ENCODE data around the gene CAPN13.

DNA sequence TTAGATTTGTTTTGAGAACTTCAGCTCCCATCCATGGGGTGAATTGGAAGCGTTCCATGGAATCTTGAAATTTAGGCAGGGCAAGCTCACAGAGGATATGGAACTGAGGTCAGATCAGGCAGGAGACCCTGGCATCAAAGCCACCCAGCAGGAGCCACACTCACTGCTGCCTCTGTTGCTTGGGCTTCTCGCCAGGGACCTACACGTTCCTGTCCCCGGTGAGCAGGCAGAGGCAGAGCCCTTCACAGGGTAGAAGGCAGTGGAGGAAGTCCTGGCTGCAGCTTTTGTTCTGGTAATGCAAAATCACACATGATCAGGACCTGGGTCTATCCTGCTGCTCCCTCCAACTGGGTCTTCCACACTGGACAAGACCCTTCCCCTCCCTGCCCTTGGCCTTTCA, 42.1 kb downstream of the CAPN13 start:
- TF ChIP-seq POLR2A (IDR thresholded peaks at IDR 0.05; ENCODE audit: low read depth, low read length): no peak
- TF ChIP-seq, protein P1, sequence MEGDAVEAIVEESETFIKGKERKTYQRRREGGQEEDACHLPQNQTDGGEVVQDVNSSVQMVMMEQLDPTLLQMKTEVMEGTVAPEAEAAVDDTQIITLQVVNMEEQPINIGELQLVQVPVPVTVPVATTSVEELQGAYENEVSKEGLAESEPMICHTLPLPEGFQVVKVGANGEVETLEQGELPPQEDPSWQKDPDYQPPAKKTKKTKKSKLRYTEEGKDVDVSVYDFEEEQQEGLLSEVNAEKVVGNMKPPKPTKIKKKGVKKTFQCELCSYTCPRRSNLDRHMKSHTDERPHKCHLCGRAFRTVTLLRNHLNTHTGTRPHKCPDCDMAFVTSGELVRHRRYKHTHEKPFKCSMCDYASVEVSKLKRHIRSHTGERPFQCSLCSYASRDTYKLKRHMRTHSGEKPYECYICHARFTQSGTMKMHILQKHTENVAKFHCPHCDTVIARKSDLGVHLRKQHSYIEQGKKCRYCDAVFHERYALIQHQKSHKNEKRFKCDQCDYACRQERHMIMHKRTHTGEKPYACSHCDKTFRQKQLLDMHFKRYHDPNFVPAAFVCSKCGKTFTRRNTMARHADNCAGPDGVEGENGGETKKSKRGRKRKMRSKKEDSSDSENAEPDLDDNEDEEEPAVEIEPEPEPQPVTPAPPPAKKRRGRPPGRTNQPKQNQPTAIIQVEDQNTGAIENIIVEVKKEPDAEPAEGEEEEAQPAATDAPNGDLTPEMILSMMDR (IDR thresholded peaks at IDR 0.05; ENCODE audit: extremely low read depth in 1 of 2, insufficient read depth in 1 of 2, low read depth in 1 of 2, low read length in 2 of 2): no peak
- TF ChIP-seq, protein P2, sequence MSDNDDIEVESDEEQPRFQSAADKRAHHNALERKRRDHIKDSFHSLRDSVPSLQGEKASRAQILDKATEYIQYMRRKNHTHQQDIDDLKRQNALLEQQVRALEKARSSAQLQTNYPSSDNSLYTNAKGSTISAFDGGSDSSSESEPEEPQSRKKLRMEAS (IDR thresholded peaks at IDR 0.05; ENCODE audit: insufficient read depth, insufficient read length): no peak
- no peak for TF ChIP-seq MYC (IDR thresholded peaks at IDR 0.05; ENCODE audit: low read depth, low read length)

All from endothelial cell of umbilical vein (primary cell).